Uterus (tissue), 4 donors: ENCODE measurements around the gene AKNA. TPM values are rescaled to one million over a fixed set of nuclear protein-coding genes. Genes with fewer than 3 reads are reported as not detected.

ENCODE experiments used
- DNase-seq, 2 donors: peaks; one replicate each; pipeline ENCODE4 v3.0.0-alpha.2; 2019 to 2020
- H3K27ac ChIP-seq, 2 donors: fragments of 200-600 bp; sonication (generic); 1 replicate in 1 of 2; 2 replicates in 1 of 2; pipeline ENCODE4 v1.5.1; 2016 to 2018
- H3K27me3 ChIP-seq, 2 donors: fragments of 200-600 bp; sonication (generic); one replicate each; pipeline ENCODE4 v1.5.1; 2018 to 2019; ENCODE audit warnings: control low read depth in 1 of 2
- H3K36me3 ChIP-seq, 2 donors: fragments of 200-600 bp; sonication (generic); one replicate each; pipeline ENCODE4 v1.5.1; 2019; ENCODE audit warnings: control low read depth in 1 of 2
- H3K4me1 ChIP-seq, 2 donors: fragments of 200-600 bp; sonication (generic); one replicate each; pipeline ENCODE4 v1.5.1; 2018 to 2019; ENCODE audit warnings: control low read depth in 1 of 2
- H3K4me3 ChIP-seq, 2 donors: fragments of 200-600 bp; sonication (generic); 1 replicate in 1 of 2; 2 replicates in 1 of 2; pipeline ENCODE4 v1.5.1; 2018 to 2019; ENCODE audit warnings: mild to moderate bottlenecking in 1 of 2
- H3K9me3 ChIP-seq, 2 donors: fragments of 200-600 bp; sonication (generic); one replicate each; pipeline ENCODE4 v1.5.1; 2019; ENCODE audit warnings: control low read depth in 1 of 2
- CTCF ChIP-seq, 4 experiments: fragments of 200-600 bp in 2 of 4; fragments of 450-650 bp in 2 of 4; sonication (generic) in 2 of 4; IDR thresholded peaks; one replicate each; pipeline ENCODE4 v1.5.1; 2016 to 2019; ENCODE audit warnings: antibody characterized with exemption in 4 of 4, mild to moderate bottlenecking in 2 of 4, moderate library complexity in 1 of 4
- POLR2A ChIP-seq, 2 donors: fragments of 450-650 bp; IDR thresholded peaks; one replicate each; pipeline ENCODE4 v1.6.1; 2016; ENCODE audit warnings: antibody characterized with exemption in 2 of 2, mild to moderate bottlenecking in 1 of 2, moderate library complexity in 1 of 2
- intact Hi-C: fragments of 100-400 bp; cut with DNase I; formaldehyde crosslinking; loops from one replicate; pipeline ENCODE4 v1.15.1; 2023; ENCODE audit warnings: low total_unique reads
- total RNA-seq, 4 donors: library from RNA; depleted of rRNA in 3 of 4; stranded (reverse); fragments of >200 nt in 3 of 4; gene quantifications; one replicate each; pipeline versions ENCODE4 v1.1.0 to v1.2.4, GENCODE V29; 2014 to 2023
- donor health status: DM: yes; HTN: yes; CAD: no.

AKNA gene
- total RNA-seq, 4 donors from 2014 or later = 24.1 to 123 (median 34.3) TPM

- peak overlapping the region in 1 of 2 donors; percentile 16 for H3K4me3 ChIP-seq
- no peak for TF ChIP-seq POLR2A (IDR thresholded peaks at IDR 0.05)
- no peak for TF ChIP-seq CTCF (IDR thresholded peaks at IDR 0.05)
Measured at GRCh38 chr9:114395334-114395617, 7.5 kb upstream of the AKNA start.

GRCh38 chr9:114394523-114395333 lies 6.9 kb upstream of the AKNA start:
- Histone ChIP-seq H3K36me3 (no peaks in the 10 kb centered on the region), H3K27ac (peak overlapping the region; percentile 97 to 98), H3K27me3 (no peaks in the 10 kb centered on the region), H3K4me3 (peak overlapping the region in 1 of 2 donors; percentile 16), H3K9me3 (no peaks in the 10 kb centered on the region), H3K4me1 (peaks cover 2 to 18% of the 10 kb centered on the region in 2 donors)
- DNase-seq = peak; percentile 75 to 79
- TF ChIP-seq POLR2A (IDR thresholded peaks at IDR 0.05) (no peak), CTCF (IDR thresholded peaks at IDR 0.05) (peak in 1 of 4 experiments; percentile 2)
- intact Hi-C loops = no loop called here

More at GRCh38 chr9:114395334-114395617, 7.5 kb upstream of the AKNA start:
- Histone ChIP-seq H3K36me3 (no peaks in the 10 kb centered on the region), H3K9me3 (no peaks in the 10 kb centered on the region), H3K27me3 (no peaks in the 10 kb centered on the region), H3K27ac (peak overlapping the region; percentile 97 to 98), H3K4me1 (peaks cover 0 to 12% of the 10 kb centered on the region in 2 donors)
- intact Hi-C loops = no loop called here
- DNase-seq = peak in 1 of 2 donors; percentile 52

GRCh38 chr9:114392749-114393112 lies 4.9 kb upstream of the AKNA start:
- Histone ChIP-seq H3K36me3 (no peaks in the 10 kb centered on the region), H3K4me3 (no peak overlapping the region), H3K4me1 (peaks cover 14 to 34% of the 10 kb centered on the region in 2 donors), H3K27ac (peak overlapping the region; percentile 97 to 98), H3K9me3 (no peaks in the 10 kb centered on the region), H3K27me3 (no peaks in the 10 kb centered on the region)
- TF ChIP-seq POLR2A (IDR thresholded peaks at IDR 0.05) (no peak), CTCF (IDR thresholded peaks at IDR 0.05) (no peak)
- intact Hi-C loops = no loop called here
- peak; percentile 59 to 90 for DNase-seq

- TF ChIP-seq POLR2A (IDR thresholded peaks at IDR 0.05) (no peak), CTCF (IDR thresholded peaks at IDR 0.05) (no peak)
- Histone ChIP-seq H3K4me3 (no peak overlapping the region), H3K27ac (peak overlapping the region; percentile 97 to 98), H3K36me3 (no peaks in the 10 kb centered on the region), H3K4me1 (peaks cover 14 to 34% of the 10 kb centered on the region in 2 donors), H3K27me3 (no peaks in the 10 kb centered on the region), H3K9me3 (no peaks in the 10 kb centered on the region)
- intact Hi-C loops = no loop called here
- DNase-seq = no peak
Measured at GRCh38 chr9:114390952-114391351, 3.2 kb upstream of the AKNA start.

- Histone ChIP-seq H3K4me3 (no peak overlapping the region), H3K27me3 (no peaks in the 10 kb centered on the region), H3K36me3 (no peaks in the 10 kb centered on the region), H3K4me1 (peaks cover 18 to 39% of the 10 kb centered on the region in 2 donors), H3K9me3 (no peaks in the 10 kb centered on the region), H3K27ac (peak overlapping the region; percentile 97 to 98)
- no peak for TF ChIP-seq CTCF (IDR thresholded peaks at IDR 0.05)
- no peak for TF ChIP-seq POLR2A (IDR thresholded peaks at IDR 0.05)
- intact Hi-C loops = no loop called here
- no peak for DNase-seq
Measured at GRCh38 chr9:114389612-114390368, 2.0 kb upstream of the AKNA start.
